Stimulated activated CD8-positive, alpha-beta memory T cell treated with anti-CD3 and anti-CD28 coated beads, Interleukin-4, amount 100 ng/mL, for 1 hour (primary cell): ENCODE data around the gene PLEK.
"Not testable (repeated sequence)": the region's sequence is repeated elsewhere in the genome, so short reads cannot be mapped to it uniquely, and the experiment has no call there.

Experiments used
- DNase-seq, 2 donors: peaks; one replicate each; pipeline ENCODE4 v3.0.0-alpha.2; 2020; ENCODE audit warnings: low read depth in 2 of 2, low spot score in 1 of 2

PLEK gene

DNA sequence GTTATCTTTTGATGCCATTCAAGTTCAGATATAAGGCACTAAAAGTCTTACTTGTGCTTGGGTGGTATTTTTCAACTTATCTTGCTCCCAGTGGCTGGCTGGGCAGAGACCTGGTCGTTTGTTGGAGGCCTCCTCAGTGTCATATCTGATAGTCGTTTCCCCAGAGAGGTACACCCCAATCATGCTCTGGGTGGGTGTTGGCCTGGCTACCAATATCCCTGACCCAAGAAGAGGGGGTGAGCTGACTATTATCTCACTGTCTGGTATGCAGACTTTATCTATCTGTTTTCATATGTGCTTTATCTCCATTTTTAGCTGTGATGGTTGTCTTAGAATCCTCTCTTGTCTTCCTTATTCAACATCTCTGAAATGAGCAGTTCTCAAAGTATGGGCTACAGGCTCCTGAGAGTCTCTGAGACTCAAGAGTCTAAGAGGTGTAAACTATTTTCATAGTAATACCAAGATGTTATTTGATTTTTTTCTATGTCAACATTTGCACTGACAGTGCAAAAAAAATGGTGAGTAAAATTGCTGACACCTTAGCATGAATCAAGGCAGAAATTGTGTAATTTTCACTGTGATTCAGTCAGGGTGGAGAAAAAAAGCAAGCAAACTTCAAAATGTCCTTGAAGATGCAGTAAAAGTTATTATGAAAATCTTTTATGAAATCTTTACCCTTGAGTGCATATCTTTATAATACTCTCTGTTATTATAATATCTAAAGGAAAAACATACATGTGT is 12.3 kb upstream of the PLEK start:
- DNase-seq = no peak

DNA sequence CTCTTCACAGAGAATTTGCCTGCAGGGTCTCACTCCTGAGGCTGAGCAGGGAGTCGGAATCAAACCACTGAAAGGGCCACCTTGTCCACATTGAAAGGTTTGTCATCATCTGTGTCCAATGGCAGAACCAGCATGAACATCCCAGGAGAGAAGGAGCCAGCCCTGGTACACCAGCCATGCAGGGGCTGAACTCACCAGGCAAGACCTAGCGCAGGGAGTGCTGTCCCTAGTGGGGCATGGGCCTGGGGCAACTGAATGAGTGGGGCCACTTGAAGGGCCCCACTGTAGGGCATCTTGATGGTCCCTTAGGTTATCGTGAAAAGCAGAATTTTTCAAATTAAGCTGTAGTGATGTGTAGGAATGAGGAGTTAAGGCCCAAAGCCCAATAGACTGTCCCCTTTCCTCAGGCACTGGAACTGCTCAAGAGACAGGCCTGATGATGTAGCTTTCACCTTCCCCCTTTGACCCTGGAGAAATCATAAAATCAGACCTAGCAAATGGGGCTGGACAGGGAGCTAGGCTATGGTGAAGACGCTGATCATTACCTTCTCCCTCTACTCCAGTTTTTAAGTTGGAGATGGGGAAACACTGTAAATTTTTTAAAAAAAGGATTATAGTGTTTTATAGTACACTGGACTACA is 8.4 kb upstream of the PLEK start:
- DNase-seq = no peak

DNA sequence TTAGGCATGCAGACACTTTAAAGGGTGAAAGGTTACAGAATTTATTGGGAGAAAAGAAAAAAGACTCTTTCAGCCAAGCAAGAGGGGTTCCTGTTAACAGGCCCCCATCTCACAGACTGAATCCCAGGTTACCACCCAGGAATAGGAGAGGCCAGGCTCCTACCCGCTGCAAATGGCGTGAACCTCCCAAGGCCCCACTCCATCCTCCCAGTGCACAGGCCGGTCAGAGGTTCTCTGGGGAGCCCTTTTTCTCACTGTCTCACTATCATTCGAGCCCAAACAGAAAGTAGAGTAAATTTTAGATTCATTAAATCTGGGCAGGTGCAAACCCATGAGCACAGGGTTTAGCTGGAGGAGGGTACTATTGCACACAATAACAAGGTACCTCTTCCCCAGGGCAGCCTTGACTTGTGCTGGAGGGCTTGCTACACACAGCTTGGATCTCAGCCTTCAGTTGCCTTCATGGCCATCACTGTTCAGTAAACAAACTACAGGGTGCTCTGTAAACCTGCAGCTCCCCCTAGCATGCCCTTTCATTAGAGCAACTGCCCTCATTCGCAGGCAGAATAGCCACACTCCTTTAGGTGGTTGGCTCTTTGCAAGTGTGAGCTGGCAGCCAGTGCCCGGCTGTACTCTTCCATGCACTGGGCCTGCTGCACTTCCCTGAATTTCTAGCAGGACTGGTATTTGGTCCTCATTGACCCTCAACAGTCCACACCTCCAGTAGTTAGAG is 7.3 kb upstream of the PLEK start:
- DNase-seq = no peak

DNA sequence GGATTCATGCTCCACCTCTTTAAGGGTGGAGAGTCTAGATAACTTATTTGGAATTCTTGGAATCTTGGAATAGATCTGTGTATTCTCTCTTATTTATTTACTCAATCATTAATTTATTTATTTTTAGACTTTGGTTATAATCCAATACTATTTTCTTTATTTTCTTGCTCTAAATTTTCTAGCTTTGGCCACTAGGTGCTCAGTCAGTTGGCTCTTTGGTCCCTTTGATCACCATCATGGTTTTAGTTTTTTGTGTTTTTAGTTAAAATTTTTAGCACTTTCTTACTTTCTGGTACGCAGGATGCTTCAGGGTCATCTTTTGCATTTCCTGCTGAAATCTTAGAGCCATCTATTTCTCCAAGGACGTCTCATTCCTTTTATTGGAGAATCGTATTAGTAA is 5.2 kb upstream of the PLEK start:
- no peak for DNase-seq

DNA sequence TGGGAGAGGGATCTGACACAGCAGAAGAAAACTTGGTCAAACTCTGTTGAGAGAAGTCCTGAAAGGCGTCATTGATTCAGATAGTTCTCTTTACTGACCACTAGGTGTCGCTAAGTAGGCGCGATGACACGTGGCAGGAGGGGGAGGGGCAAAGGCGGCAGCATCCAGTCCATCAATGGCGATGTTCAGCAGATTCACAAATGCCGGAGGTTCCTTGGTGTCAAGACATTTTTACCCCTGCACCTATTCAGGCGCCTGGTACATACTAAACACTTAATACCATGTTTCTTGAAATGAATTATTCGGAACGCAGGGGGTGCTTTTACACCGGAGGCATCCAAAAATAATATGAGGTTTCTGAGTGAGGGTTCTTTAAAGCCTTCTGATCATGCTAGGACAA is 3.0 kb upstream of the PLEK start:
- peak; percentile 58 to 64 for DNase-seq

DNA sequence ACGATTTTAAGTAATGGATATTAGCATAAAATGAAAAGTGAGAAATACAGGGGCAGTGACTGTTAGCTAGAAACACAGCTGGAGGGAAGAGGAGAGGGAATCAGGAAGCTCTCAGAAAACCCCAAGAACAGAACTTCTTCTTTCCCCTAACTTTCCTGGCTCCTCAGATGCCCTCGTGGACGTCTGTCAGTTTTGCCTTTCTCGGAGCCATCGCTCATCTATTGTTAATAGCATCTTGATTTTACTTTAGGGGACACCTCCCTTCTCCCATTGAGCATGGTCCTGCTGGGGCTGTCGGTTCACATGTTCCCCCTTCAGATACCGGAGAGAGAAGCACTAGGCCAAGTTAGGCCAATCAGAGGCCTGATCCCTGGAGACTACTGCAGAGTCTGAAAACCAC is 2.3 kb upstream of the PLEK start:
- DNase-seq = no peak

DNA sequence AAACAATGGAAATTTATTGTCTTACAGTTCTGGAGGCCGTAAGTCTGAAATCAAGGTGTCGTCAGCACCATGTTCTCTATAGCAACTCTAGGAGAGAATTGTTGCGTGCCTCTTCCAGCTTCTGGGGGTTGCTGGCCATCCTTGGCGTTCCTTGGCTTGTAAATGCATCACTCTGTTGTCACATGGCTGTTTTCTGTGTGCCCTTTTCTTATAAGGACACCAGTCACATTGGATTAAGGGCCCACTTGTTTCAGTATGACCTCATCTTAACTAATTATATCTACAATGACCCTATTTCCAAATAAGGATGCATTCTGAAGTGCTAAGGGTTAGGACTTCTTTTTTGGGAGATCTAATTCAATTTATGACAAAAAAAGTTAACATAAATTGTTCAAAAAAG is 1.4 kb upstream of the PLEK start:
- no peak for DNase-seq

DNA sequence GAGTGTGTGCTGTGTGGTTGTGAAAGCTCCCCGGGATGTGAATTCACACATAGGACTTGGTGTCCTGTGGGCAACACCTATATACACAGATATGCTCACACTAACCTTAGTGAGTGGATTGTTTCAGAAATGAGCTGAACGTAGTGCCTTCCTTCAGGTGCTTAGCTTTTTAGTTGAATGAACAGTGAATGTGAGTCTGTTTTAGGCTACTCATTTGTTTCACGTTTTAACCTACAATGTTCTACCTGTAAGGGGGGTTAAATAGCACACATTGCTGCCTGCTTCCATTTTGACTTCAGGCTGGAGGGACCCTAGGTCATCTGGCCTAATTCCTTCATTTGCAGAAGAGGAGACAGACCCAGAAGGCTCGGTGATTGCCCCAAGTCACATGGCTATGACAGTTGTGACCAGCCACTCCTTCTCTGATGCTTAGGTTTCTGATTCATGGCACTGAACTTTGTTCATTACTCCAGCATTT is 1.0 kb downstream of the PLEK start:
- DNase-seq = no peak

DNA sequence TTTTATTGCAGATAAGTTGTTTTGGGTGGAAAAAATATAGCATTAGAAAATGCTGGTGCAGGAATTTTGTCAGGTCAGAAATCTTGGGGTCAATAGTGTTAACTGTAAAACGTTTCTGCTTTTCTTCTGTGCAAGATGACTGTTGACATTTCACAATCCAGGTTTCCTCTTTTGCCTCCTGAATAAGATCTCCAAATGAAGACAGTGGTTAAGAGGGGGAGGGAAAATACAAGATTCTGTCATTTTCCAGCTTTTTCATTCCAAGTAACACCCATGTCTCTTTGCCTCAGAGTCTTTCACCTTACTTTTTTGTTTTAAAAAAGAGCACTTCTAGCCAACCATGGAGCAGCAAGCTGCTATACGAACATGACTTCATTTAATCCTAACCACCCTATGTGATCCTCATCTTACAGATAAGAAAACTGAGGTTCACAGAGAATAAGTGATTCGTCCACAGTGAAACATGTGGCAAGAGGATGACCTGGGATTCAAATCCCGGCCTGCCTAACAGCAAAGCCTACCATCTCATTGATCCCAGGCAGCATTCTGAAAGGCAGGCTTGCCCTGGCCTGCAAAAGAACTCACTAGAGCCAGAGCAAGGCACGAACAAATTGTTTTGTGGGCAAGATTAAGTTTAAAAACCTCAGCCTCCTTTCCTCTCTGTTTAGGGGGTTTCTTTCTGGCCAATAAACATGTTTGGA is 3.0 kb downstream of the PLEK start:
- DNase-seq = no peak

DNA sequence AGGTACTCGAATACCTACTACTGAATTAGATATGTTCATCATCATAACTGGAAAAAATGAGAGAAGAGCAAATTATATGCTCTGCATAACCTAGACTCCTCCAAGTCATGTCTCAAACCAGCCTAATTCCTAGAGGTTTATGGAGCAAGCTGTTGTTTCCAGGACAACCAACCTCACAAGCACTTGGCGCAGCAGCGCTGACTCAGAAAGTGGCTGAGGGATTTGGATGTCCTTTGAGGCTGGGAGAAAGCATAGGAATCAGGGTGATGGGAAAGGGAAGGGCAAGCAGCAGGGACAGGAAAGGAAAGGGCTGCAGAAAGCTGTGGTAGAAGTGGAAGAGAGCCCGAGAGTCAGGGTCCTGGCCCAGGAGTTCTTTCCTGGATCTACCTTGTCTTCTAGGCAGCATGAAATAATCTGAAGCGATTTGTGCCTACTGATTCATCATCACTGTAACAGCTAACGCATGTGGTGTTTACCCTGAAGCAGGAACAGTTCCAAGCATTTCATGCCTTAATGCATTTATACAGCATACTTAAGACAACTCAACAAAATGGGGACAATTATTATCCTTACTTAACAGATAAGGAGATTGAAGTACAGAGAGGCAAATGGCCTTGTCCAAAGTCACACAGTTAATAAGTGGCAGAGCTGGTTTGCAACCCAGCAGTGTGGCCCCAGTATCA is 3.7 kb downstream of the PLEK start:
- no peak for DNase-seq

DNA sequence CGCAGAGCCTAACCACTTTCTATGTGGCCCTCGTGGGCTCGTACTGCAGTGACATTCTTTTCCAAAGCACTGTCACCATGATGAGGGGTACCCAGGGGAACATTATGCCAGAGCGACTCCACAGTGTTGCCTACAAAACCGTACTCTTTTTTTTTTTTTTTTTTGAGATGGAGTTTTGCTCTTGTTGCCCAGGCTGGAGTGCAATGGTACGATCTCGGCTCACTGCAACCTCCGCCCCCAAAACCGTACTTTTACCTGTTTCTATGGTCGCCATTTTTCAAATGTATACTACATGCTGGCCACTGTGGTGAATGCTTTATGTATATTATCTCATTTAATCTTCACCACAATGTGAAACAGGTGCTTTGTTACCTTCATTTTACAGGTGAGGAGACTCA is 4.3 kb downstream of the PLEK start:
- no peak for DNase-seq

DNA sequence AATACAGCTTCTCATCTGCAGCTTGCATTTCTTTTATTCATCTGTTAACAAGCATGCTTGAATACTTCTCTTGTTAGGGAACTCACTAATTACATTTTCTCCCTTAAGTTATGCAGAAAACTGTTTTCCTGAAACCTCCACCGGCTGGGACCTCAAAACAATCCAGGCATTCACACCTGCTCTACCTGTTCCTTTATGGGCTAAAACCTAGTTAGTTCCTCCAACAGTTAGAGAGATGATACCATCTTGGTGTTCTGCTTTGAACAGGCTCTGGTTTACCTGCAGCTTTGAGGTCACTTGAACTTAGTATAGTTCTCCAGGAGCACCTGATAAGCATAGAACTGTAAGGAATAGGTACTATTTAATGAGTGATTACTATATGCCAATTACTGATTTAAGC is 6.1 kb downstream of the PLEK start:
- DNase-seq = no peak

DNA sequence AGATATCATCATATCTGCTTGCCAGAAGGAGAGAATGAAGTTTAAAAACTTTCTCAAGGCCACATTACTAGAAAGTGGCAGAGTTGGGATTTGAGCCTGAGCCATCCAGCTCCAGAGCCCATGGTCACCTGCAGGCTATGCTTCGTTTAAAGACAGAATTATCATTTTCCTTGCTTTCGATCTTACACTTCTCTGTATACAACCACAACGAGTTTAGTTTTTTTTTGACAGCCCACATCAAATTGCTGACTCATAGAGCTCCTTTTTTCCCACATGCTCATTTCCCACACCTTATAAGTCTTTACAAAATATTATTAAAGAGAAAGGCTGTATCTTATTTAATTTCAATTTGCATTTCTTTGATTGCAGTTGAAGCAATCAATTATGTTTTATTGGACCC is 6.5 kb downstream of the PLEK start:
- no peak for DNase-seq

DNA sequence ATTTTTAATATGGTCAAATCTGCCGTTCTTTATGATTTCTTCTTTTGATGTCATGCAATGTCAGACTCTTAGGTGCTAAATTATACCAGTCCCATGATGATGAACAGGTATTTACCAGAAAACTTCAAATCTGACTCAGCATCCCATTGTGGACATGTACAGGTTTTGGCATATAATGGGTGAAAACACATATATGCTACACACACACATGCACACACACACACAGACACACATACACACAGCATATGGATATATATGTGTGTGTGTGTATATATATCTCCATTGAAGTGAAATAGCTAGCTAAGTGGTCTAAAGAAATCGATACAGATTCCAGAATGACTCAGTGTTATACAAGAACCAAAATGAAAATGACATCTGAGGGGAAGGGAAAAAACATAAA is 7.4 kb downstream of the PLEK start:
- no peak for DNase-seq

DNA sequence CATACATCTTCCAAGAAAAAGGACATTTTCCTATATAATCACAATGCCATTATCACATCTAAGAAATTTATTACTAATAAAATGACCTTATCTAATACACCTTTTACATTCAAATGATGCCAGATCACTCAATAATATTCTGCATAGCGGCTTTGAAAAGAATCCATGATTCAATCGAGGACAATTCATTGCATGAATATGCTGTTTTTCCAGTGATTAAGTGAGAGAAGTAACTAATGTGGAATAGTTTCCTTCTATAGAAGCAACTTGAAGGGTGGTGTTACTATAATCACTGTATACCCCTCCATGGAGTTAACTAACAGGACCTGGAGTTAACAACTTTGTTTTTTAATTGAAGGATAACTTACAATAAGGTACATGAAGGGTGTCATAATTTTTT is 9.1 kb downstream of the PLEK start:
- no peak for DNase-seq

DNA sequence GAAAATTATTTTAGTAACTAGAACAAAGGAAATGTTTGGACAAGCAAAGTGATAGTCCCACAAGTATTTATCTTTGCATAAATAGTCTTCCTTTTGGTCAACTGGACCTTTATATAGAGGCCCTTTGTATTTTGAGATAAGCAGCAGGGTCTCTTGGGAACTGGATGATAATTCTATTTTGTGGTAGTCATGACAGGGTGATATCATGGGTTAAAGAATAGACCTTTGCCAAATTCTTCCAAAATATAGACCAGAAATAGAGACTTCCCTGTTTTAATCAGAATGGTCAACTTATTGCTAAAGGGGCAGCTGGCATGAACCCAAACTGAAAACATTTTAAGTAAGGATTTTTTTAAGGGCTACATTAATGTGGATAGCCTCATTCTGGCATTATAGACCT is 10.5 kb downstream of the PLEK start:
- no peak for DNase-seq

DNA sequence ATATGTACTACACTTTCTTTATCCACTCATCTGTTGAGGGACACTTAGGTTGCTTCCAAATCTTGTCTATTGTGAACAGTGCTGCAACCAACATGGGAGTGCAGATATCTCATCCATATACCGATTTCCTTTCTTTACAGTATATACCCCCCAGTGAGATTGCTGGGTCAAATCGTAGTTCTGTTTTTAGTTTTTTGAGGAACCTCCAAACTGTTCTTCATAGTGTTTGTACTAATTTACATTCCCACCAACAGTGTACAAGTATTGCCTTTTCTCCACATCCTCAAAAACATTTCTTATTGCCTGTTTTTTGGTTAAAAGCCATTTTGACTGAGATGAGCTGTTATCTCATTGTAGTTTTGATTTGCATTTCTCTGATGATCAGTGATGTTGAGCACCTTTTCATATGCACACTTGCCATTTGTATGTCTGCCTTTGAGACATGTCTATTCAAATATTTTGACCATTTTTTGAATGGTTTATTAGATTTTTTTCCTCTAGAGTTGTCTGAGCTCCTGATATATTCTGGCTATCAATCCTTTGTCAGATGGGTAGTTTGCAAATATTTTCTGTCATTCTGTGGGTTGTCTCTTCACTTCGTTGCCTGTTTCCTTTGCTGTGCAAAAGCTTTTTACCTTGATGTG is 12.2 kb downstream of the PLEK start:
- no peak for DNase-seq

DNA sequence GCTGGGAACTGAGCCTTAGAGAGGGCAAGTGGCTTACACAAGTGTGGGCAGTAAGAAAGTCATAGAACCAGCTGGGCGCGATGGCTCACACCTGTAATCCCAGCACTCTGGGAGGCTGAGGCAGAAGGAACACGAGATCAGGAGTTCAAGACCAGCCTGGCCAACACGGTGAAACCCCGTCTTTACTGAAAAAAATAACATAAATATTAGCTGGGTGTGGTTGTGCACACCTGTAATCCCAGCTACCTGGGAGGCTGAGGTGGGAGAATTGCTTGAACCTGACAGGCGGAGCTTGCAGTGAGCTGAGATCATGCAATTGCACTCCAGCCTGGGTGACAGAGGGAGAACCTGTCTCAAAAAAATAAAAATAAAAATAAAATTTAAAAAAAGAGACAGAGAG is 13.7 kb downstream of the PLEK start:
- DNase-seq = not testable (repeated sequence)

DNA sequence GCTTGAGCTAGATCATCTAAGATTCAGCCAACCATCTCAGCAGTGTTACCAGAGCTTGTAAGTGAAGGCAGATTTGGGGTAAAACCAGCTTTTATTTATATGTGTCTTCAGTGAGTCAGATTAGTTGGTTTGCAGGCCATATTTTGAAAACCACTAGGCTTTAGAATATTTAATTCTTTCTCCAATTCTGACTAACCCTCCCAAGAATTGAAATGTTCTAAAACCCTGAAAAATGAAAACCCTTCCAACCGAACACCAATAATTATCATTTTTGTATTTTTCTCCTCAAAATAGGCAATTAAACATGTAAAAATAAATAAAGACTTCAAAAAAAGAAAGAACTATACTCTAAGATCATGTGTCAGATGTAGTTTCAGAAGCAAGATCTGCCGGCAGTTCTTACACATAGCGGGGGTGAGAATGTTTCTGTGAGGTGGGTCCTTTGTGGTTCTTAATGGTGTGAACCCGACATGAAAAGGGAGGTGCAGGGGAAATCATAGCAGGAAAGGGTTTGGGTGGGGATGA is 14.2 kb downstream of the PLEK start:
- no peak for DNase-seq

DNA sequence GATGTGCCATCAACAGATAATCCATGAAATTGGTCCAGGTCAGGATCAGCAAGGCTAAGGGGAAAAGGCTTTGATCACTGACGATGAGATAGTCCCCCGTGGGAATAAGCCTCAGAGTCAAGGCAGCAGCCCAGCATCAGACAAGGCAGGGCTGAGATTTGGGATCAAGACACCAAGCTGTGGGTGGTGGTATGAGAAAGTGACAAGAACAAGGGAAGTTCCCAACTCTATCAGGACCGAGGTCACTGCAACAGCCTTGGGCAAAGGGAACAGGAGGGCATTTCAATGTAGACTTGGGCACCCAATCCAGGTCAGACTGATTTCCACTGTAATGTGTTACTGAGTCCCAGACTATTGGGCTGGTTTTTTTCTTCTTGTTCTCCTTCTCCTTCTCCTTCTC is 18.7 kb downstream of the PLEK start:
- no peak for DNase-seq
